Amniotic stem cell (primary cell): ENCODE results near the gene KATNBL1.
"Not testable (repeated sequence)": the region's sequence is repeated elsewhere in the genome, so short reads cannot be mapped to it uniquely, and the experiment has no call there.

Experiments used
- DNase-seq: peaks from one replicate; lab custom pipeline; 2025; lab: John Stamatoyannopoulos, UW

KATNBL1 gene

DNA sequence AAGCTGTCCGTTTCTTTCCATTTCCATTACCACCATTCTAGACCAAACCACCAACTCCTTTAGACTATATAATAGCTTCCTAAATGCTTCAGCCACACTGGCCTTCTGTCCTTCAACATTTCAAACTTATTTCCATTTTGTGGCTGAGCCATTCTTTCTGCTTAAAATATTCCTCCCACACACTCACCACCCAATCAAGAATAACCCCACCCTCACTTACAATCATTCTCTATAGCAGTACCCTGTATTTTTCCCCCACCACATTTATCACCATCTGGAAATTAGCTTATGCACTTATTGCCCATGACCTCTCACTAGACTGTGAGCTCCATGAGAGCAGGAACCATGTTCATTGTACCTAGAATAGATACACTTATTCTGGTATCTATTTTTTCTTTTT is 6.6 kb downstream of the KATNBL1 start:
- DNase-seq: no peak

DNA sequence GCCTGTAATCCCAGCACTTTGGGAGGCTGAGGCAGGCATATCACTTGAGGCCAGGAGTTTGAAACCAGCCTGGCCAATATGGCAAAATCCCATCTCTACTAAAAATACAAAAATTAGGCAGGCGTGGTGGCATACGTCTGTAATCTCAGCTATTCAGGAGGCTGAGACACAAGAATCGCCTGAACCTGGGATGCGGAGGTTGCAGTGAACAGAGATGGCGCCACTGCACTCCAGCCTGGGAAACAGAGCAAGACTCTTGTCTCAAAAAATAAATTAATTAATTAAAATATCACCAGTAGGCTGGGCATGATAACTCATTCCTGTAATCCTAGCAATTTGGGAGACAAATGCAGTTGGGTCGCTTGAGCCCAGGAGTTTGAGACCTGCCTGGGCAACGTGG is 16.6 kb downstream of the KATNBL1 start:
- DNase-seq: not testable (repeated sequence)

DNA sequence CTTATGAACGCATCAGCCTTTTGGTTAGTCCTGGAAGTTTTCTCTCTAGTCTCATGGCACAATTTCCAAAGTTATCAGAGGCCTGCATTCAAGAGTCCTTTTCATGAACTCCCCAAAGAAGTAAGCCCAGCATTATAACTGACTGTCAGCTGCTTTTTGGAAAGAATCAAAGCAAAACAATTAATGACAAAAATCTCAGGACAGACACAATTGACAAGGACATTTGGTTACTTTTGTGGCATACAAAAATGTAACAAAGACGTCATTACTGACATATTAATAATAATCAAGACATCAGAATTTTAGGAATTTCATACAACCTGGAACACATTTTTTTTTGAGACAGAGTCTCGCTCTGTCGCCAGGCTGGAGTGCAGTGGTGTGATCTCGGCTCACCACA is 21.2 kb downstream of the KATNBL1 start:
- DNase-seq: no peak

DNA sequence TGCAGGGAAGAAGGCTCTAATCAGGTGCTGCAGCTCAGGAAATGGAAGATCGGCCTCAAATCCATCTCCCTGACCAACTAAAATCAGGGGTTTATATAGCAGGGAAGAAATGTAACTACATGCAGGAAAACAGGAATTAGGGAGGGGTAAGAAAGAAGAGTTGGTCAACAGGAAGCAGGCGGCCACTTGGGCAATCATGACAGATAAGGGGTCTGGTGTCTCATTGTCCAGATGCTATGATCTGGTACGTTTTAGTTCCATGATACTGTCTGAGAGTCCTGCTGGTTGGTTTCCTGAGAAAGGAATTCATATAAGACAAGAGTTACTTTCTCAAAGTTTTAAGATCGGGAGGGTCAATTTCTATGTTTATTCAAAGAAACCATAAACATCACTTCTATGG is 24.2 kb downstream of the KATNBL1 start:
- no peak for DNase-seq

DNA sequence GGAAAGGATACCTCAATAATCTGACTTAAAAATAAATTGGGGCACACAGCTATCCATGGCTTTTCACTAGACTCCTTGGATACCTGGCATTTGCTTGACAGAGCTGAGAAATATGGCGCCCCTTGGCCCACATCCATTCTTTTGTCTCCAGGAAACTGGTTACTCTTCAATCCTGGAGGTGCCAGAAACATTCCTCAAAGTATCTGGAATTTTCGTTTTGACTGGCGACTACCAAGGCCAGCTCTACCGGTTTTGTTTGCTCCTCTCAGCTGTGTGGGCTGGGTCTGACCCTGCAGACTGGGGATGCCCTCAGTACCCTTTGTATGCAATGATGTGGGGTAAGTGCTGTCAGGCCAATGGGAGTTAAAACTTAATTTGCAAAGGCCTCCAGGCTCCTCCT is 27.0 kb downstream of the KATNBL1 start:
- no peak for DNase-seq

DNA sequence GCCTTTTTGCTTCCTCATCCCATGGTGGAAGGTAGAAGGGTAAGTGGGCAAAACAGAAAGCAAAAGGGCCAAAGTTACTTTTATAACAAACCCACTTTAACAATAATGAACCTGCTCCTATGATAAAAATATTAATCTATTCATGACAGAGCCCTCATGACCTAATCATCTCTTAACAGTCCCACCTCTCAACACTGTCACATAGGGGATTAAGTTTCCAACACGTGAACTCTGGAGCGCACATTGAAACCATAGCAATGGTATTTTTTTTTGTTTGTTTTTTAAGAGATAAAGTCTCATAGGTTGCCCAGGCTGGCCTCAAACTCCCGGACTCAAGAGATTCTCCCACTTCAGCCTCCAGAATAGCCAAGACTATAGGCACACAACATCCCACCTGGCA is 30.7 kb downstream of the KATNBL1 start:
- DNase-seq: no peak

DNA sequence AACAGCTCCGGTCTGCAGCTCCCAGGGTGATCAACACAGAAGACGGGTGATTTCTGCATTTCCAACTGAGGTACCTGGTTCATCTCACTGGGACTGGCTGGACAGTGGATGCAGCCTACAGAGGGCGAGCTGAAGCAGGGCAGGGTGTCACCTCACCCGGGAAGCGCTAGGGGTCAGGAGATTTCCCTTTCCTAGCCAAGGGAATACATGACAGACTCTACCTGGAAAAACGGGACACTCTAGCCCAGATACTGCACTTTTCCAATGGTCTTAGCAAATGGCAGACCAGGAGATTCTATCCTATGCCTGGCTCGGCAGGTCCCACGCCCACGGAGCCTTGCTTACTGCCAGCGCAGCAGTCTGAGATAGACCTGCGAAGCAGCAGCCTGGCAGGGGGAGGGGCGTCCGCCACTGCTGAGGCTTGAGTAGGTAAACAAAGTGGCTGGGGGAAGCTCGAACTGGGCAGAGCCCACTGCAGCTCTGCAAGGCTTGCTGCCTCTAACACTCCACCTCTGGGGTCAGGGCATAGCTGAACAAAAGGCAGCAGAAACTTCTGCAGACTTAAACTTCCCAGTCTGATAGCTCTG is 43.8 kb downstream of the KATNBL1 start:
- DNase-seq: not testable (repeated sequence)

DNA sequence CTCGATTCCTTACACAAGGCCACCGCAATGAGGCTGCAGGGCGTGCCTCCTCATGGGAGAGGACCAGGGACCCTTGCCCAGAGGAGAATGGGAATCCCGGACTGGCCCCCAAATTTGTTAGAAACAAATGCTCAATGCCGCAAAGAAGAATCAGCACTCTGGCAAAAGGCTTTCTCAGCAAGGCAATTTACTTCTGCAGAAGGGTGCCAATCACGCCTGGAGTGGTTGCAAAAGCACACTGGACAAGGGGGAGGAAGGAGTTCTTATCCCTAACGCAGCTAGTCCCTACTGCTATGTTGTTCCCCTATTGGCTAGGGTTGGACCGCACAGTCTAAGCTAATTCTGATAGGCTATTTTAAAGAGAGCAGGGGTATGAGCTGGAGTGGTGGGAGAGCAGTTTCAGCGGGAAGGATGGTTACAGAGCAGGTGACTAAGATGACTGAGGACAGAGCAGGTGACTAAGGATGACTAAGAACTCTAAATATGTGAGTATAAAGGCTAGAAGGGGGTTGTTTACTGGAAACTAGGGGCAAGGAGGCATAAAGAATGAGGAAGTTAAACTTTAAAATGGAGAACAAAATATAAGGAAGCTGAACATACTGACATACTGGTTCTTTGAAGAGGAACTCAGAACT is 48.5 kb downstream of the KATNBL1 start:
- DNase-seq: no peak

DNA sequence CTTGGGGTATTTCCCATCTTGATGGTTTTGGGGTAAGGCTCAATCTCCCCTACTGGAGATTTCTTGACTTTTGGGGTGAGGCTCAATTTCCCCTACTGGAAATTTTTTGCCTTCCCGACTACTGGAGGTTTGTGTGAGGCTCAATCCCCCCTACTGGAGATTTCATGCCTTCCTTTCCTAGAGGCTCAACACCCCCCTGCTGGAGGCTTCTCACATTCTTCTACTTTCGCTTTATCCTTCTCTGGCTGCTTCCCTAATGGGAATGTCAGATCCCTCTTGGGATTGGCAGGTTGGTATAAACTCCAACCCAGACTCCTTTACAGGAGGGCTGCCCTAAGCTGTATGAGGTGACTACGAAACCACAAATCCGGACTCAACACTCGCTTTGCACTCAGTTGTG is 49.2 kb downstream of the KATNBL1 start:
- no peak for DNase-seq

DNA sequence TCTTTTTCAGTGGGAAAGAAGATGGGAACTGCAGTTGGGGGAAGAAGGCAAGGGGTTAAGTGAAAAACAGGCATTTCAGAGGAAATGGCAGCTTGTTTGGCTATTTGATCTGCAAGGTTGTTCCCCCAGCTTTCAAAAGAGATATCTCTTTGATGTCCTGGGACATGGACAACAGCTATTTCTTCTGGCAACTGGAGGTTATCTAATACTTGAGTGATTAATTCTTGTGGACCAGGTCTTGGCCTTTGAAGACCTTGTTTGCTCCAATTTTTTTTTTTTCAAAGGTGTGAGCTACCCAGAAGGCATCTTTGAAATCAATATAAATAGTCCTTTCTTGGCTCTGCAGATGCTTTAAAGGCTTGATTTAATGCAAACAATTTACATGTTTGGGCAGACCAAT is 51.5 kb downstream of the KATNBL1 start:
- DNase-seq: no peak

DNA sequence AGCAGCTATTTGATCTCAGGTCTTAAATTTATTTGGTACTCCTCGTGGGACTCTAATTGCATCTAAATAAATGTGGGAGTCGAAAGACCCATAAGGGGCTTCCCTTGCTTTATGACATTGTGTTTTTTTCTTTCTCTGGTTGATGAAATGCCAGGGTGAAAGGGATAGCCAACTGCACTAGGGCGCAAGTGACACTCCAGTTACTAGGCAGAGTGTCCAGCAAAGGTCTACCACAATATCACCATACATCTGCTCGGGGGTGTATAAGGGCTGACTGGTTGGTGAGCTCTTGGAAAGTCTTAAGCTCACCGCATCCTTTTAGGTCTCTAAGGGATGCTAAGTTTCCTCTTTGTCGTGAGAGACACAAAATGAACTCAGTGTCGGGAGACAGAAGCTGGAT is 54.0 kb downstream of the KATNBL1 start:
- no peak for DNase-seq

DNA sequence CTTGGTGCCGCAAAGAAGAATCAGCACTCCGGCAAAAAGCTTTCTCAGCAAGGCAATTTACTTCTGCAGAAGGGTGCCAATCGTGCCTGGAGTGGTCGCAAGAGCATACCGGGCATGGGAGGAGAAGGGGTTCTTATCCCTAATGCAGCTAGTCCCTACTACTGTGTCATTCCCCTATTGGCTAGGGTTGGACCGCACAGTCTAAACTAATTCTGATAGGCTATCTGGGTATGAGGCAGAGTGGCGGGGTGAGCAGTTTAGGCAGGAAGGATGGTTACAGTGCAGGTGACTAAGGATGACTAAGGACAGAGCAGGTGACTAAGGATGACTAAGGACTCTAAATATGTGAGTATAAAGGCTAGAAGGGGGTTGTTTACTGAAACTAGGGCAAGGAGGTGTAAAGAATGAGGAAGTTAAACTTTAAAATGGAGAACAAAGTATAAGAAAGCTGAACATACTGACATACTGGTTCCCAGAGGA is 55.1 kb downstream of the KATNBL1 start:
- no peak for DNase-seq

DNA sequence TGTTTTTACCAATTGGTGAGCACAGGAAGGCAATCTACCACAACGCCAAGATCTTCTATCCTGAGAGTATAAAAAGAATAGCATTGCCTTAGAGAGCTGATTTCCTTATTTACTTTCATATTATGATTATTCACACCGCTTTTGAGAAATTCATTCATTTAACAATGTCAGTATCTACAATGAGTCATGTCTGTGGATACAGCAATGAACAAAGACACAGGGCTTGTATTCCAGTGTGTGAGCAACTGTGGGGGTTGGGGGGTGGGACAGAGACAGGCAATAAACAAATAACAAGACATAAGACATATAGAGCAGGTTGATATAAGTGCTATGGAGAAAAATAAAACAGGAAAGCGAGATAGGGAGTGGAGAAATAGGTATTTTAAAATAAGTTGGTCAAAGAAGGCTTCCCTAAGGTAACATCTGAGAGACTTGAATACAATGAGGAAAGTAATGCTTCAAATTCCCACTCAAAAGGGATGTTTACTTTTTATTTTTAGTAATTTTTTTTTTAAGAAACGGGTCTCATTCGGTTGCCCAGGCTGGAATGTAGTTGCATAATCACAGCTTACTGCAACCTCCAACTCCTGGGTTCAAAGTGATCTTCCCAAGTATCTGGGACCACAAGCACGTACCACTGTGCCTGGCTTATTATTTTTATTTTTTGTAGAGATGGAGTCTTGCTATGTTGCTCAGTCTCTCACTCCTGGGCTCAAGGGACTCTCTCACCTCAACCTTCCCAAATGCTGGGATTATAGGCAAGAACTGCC is 62.3 kb downstream of the KATNBL1 start:
- no peak for DNase-seq

DNA sequence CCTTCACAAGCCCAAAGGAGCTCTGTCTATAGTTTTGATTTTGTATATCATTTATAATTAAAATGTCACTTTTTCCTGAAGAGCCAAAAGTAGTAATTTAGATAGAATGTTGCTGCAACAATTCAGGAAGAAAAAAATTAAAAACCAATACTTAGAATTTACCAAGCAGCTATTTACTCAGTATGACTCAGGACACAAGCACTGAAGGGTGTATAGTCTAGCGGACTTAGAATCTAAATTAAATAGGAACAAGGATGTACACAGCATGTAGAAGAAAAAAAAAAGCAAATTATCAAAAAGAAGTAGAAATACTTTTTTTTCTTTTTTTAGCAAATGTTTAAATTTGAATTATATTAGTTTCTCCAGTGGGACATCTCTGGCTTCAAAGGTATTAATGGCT is 76.4 kb downstream of the KATNBL1 start:
- DNase-seq: no peak

DNA sequence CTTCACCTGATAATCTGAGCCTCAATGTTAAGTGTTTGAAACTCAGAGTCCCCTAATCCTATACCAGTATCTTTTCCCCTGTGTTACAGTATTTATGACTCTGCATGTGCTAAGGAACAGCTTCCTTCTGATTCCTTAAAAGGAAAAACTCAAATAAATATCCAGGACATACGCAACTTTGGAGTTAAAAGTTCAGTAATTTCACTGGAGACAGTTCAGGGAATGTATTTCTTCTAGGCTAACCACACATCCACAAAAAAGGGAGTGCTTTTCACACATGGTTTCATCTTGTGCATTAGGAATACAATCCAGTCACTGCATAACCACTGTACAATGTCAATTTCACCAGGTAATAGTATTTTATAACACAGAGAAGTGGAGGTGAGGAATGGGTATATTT is 77.0 kb downstream of the KATNBL1 start:
- DNase-seq: no peak

DNA sequence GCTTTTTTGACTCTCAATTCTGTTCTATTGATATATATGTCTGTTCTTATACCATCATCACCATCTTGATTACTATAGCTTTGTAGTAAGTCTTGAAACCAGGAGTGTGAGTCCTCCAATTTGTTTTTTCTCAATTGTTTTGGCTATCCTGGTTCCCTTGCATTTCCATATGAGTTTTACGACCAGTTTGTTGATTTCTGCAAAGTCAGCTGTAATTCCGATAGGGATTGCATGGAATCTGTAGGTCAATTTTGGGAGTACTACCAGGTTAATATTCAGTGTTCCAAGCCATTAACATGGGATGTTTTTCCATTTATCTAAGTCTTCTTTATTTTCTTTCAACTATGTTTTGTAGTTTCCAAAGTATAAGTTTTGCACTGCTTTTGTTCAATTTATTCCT is 81.0 kb downstream of the KATNBL1 start:
- DNase-seq: no peak

DNA sequence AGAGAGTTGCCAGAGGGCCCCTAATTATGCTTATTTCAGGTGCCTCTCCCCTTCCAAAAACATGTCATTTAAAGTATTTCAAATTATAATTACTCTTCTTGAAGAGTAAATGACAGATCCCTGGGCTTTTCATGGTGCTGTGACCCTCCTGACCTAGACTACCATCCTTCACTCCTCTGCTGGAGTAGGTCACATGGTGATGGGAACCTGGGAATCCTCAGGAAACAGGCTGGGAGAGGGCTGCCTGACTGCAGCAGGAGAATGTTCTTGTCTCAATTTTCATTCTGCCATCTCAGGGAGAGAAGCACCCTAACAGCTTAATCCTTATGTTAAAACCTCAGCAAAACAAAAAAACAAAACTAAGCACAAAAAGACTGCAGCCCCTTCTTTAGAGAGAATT is 83.4 kb downstream of the KATNBL1 start:
- no peak for DNase-seq

DNA sequence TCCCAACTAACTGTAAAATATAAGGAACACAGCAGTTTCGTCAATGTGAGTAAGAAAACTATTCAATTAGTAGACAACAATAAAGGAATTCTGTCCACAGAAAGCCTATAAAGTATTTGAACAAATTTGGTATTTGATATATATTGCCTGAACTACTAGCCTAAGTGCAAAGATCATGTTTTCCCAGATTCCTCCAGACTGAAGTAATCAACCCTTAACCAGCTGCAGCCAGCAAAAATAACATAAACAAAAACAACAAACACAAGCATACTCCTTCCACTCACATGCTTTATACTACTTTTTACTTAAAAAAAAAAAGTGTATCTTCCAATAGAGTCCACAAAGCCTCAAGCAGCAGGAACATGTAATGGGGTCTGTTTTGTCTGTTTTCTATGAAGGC is 84.0 kb downstream of the KATNBL1 start:
- no peak for DNase-seq

DNA sequence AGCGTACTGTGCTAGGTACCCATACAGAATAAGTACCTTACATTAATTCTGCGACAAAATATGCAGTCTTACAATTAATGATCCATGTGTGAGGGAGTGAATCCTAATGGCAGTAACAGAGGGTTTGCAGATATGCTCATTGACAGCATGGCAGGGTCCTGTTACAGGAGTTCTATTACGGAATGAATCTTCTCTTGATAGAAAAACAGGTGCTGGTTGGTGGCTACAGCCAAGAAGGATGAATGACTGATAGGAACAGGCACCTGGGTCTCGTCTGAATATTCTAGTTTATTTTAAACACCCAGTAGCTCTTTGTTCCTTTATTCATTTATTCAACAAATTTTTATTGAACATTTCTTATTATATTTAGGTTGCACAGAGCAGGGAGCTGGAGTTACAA is 85.2 kb downstream of the KATNBL1 start:
- DNase-seq: no peak

DNA sequence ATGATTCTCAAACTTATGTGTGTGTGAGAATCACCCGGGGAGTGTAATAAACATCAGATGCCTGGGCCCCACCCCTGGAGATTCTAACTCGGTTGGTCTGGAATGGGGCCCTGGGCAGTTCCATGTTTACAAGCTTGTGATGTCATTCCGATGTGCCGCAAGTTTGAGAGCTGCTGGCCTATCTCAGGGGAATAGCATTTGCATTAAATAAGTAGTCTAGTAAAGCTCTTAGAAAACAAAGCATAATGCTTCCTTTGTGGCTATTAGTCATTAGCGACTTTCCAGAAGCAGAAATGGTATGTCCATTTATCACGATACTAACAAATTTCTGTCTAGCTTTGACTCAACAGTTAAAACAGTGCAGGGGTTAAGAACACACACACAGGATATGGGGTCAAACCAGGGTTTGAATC is 87.1 kb downstream of the KATNBL1 start:
- no peak for DNase-seq

DNA sequence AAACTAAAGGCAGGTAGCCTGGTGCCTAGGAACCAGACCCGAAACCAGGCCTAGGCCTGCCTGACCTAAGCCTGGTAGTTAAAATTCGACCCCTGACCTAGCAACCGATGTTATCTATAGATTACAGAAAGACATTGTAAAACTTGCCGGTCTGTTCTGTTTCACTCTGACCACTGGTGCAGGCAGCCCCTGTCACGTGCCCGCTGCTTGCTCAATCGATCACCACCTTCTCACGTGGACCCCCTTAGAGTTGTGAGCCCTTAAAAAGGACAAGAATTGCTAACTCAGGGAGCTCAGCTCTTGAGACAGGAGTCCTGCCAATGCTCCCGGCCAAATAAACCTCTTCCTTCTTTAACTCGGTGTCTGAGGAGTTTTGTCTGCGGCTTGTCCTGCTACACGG is 88.1 kb downstream of the KATNBL1 start:
- DNase-seq: not testable (repeated sequence)

DNA sequence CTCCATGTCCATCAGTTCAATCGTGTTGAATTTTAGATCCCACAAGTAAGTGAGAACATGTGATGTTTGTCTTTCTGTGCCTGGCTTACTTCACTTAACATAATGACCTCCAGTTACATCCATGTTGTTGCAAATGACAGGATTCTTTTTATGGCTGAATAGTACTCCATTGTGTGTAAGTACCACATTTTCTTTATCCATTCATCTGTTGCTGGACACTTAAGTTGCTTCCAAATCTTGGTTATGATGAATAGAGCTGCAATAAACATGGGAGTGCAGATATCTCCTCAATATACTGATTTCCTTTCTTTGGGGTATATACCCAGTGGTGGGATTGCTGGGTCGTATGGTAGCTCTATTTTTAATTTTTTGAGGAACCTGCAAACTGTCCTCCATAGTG is 89.5 kb downstream of the KATNBL1 start:
- not testable (repeated sequence) for DNase-seq

DNA sequence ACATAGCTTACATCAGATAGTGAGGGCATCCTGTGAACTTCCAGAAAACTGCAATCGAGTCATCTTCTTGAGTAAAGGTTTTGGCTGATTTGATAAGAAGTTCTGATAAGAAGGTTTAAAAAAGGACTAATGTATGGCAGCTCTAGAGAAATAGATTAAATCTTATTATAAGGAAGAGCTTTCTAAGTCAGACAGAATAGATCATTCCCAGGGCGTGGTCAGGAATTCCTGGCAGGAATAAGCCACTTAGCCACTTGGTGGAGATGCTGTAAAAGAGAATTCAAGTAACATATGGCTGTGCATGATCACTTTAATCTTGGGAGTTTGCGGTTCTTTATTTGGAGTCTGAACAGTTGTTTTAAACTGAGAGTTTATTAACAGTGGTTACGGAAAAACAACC is 90.6 kb downstream of the KATNBL1 start:
- DNase-seq: no peak
